Stimulated activated naive CD8-positive, alpha-beta T cell treated with anti-CD3 and anti-CD28 coated beads, Interleukin-15, Interleukin-2, amounts not matched to agents 100 ng/mL and 50 ng/mL, for 24 hours (primary cell): ENCODE data around the gene SLC39A13.
A peak's percentile ranks its signal among the peaks of the same experiment; 100 is the strongest.

Source experiments
- H3K27ac Mint-ChIP-seq: one replicate; pipeline ENCODE4 v1.8.0; 2021; ENCODE audit warnings: mild to moderate bottlenecking, mixed read lengths
- H3K27me3 Mint-ChIP-seq: one replicate; pipeline ENCODE4 v1.8.0; 2021; ENCODE audit warnings: mixed read lengths
- H3K36me3 Mint-ChIP-seq: one replicate; pipeline ENCODE4 v1.8.0; 2021; ENCODE audit warnings: low read depth, mixed read lengths
- H3K4me1 Mint-ChIP-seq: one replicate; pipeline ENCODE4 v1.8.0; 2021; ENCODE audit warnings: low read depth, mixed read lengths
- H3K4me3 Mint-ChIP-seq: one replicate; pipeline ENCODE4 v1.8.0; 2021; ENCODE audit warnings: mild to moderate bottlenecking, mixed read lengths
- H3K9me3 Mint-ChIP-seq: one replicate; pipeline ENCODE4 v1.8.0; 2021; ENCODE audit warnings: mixed read lengths

The SLC39A13 gene

DNA sequence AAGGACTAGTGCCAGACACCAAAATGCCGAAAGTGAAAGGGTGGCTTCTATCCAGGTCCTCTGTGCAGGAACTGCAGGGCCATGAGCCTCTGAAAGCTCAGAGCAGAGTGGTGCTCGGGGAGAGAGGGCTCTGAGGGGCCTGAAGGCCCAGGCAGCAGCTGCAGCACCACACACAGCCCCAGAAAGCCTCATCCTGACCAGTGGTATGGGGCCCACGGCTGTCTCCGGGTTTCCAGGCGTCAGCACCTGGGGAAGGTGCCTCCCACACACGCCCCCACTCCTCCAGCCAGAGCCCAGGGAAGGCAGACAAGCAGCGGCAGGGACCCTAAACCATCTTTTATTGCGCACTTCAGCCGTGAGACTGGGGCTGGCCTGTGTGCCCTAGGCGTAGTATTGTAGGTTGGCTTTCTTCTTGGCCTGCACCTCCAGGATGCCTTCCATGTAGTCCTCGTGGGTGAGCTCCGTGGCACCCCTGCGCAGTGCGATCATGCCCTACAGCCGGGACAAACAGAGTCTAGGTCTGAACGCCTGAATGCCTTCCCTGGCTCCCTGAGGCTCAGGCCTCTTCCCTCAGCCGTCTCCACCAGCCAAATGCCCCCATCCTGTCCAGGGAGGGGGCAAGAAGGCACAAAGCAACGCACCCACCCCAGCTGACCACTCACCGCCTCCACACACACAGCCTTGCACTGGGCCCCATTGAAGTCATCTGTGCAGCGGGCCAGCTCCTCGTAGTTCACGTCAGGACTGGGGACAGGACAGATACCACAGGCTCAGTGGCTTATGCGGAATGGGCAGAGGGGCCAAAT lies 10.3 kb downstream of the SLC39A13 start:
- H3K36me3 Mint-ChIP-seq: peaks cover 44% of the 10 kb centered on the region
- H3K27me3 Mint-ChIP-seq: no peaks in the 10 kb centered on the region
- no peak overlapping the region for H3K4me3 Mint-ChIP-seq
- peaks cover 1% of the 10 kb centered on the region for H3K4me1 Mint-ChIP-seq
- H3K9me3 Mint-ChIP-seq: no peaks in the 10 kb centered on the region
- H3K27ac Mint-ChIP-seq: no peak overlapping the region

DNA sequence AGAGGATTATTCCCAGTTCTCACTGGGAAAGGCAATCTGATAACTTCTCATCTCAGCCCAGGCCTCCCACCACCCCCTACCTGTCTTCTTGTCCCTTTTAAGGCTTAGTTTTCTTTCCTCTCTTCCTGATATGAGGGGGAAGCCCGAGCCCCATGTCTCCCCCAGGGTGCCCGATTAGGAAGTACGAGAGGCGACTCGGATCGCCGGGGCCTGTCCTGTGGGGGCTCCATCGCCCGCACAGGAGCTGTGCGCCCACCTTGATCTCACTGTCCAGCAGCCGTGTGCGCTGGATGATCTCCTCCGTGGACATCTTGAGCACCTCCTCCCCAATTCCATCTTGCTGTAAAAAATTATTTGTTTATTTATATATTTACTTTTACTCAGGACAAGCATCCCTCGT lies 17.2 kb downstream of the SLC39A13 start:
- H3K36me3 Mint-ChIP-seq: peaks cover 37% of the 10 kb centered on the region
- no peaks in the 10 kb centered on the region for H3K27me3 Mint-ChIP-seq
- no peaks in the 10 kb centered on the region for H3K9me3 Mint-ChIP-seq
- H3K4me3 Mint-ChIP-seq: peak overlapping the region; percentile 94
- peaks cover 35% of the 10 kb centered on the region for H3K4me1 Mint-ChIP-seq
- H3K27ac Mint-ChIP-seq: peak overlapping the region; percentile 100

DNA sequence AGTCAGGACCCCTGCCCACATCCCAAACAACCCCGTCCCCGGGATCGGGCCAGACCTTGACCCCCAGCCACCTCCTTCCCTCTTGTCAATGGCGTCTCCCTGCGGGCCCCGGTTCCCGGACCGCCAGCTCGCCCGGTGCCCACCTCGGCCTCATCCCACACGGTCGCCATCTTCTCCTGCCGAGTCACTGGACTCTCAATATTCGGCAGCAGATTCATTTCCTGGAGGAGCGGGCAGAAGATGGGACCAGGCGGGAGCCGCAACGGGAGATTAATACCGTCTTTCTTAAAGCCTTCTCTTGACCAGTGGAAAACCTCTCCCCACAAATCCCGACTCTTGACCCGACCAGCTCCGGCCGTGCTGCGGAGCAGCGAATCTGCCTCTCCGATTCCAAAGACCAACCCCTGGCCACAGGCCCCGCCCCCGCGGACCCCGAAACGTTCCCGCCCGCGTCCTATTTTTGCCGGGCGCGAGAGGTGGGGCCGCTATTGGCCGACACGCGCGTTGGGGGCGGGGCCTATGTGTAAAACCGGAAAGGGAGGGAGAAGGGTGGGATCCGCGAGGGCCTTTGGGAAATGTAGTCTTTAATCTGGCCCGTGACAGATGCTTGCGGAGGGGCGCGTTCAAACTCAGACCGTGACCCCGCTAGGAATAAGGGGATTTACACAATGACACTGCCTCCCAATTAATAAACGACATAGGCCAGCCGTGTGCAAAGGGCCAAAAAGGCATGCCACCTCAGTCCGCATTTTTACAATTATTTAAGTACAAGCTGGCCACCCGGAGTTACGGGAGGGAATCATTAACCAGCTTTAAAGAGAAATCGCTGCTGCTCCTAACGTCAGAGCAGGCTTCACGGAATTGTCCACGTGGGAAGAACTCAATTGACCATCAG lies 17.9 kb downstream of the SLC39A13 start, which contains the start of gene PSMC3:
Gene PSMC3 (minus strand): TSS at position 378 of the 895 bp plus-strand sequence. CDS start 160 bp downstream, at position 218.
- H3K27ac Mint-ChIP-seq: peak within 1 kb of the TSS; percentile 100
- peaks cover 30% of the 10 kb centered on the region for H3K36me3 Mint-ChIP-seq
- H3K27me3 Mint-ChIP-seq: no peaks in the 10 kb centered on the region
- no peaks in the 10 kb centered on the region for H3K9me3 Mint-ChIP-seq
- H3K4me3 Mint-ChIP-seq: peak within 1 kb of the TSS; percentile 94
- H3K4me1 Mint-ChIP-seq: peaks cover 35% of the 10 kb centered on the region

DNA sequence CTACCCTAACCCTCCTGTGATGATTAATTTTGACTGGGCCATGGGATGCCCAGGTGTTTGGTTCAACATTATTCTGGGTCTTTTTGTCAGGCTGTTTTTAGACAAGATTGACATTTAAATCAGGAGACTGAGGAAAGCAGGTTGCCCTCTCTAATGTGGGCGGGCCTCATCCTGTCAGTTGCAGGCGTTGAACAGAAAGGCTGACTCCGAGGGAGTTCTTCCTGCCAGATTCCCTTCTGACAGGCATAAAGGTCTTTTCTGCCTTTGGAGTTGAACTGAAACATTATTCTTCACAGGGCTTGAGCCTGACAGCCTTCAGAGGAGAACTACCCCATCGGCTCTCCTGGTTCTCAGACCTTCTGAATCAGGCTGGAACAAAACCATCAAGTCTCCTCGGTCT lies 22.1 kb downstream of the SLC39A13 start:
- Mint-ChIP-seq H3K36me3 (peaks cover 9% of the 10 kb centered on the region), H3K27me3 (no peaks in the 10 kb centered on the region)

DNA sequence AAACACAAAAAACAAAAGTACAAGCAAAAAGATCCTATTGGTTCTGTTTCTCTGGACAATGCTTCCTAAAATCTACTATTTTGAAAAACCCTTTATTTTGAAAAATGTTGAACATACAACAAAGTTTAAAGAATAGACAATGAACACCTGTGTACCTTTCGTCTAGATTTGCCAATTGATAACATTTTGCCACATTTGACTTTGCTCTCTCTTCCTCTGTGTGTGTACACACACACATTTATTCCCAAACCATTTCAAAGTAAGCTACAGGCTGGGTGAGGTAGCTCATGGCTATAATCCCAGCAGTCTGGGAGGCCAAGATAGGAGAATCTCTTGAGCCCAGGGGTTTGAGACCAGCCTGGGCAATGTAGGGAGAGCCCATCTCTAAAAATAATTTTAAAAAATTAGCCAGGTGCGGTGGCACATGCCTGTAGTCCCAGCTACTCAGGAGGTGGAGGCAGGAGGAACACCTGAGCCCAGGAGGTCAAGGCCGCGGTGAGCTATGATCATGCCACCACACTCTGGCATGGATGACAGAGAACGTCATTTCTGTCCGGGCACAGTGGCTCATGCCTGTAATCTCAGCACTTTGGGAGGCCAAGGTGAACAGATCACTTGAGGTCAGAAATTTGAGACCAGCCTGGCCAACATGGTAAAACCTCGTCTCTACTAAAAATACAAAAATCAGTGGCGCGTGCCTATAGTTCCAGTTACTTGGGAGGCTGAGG lies 23.1 kb downstream of the SLC39A13 start:
- no peak overlapping the region for H3K27ac Mint-ChIP-seq
- H3K4me1 Mint-ChIP-seq: peaks cover 7% of the 10 kb centered on the region
- H3K27me3 Mint-ChIP-seq: no peaks in the 10 kb centered on the region
- no peaks in the 10 kb centered on the region for H3K36me3 Mint-ChIP-seq
- no peaks in the 10 kb centered on the region for H3K9me3 Mint-ChIP-seq
- H3K4me3 Mint-ChIP-seq: no peak overlapping the region

More for the DNA sequence above, 22.1 kb downstream of the SLC39A13 start:
- no peak overlapping the region for H3K27ac Mint-ChIP-seq
- no peak overlapping the region for H3K4me3 Mint-ChIP-seq
- no peaks in the 10 kb centered on the region for H3K9me3 Mint-ChIP-seq
- H3K4me1 Mint-ChIP-seq: peaks cover 16% of the 10 kb centered on the region

DNA sequence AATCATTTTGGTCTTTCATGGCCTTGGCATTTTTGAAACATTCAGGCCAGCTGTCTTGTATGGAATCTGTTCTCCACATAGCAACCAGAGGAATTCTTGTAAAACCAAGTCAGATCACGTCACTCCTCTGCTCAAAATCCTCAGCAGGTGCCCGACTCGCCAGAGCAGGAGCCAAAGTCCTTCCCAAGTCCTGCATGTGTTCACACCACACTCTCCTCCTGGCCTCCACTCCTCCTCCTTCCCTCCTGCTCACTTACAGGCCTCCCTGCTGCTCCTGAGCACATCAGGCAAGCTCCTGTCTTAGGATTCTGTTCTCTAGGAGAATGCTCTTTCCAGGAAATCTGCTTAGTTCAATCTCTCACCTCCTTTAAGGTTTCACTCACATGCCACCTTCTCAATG lies 24.8 kb downstream of the SLC39A13 start:
- Mint-ChIP-seq H3K9me3 (no peaks in the 10 kb centered on the region), H3K36me3 (no peaks in the 10 kb centered on the region), H3K4me3 (no peak overlapping the region), H3K27me3 (no peaks in the 10 kb centered on the region), H3K27ac (no peak overlapping the region), H3K4me1 (no peaks in the 10 kb centered on the region)

DNA sequence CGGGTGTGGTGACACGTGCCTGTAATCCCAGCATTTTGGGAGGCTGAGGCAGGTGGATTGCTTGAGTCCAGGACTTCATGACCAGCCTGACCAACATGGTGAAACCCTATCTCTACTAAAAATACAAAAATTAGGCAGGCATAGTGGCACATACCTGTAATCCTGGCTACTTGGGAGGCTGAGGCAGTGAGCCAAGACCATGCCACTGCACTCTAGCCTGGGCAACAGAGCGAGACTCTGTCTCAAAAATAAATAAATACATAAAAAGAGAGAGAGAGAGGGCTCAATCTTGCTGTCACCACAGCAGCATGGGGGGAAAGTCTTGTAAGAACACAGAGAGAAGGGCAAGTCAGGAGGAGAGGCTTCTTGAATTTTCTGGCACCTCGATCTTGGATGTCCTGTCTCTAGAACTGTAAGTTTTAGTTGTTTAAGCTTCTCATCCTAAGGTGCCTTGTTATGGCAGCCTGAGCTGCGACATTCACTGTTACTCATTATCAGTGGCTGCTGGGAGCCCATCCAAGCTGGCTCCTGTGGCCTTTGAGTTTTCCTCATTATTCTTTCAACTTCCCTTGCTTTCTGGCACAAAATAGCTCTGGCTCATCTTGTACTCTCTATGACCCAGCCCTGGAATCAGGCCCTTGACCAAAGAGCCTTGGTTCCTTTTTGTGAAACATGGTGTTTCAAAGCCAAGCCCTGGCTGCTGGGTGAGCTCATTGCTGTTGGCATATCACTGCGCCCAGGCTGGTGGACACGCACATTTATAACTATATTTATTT lies 25.8 kb downstream of the SLC39A13 start:
- H3K27me3 Mint-ChIP-seq: no peaks in the 10 kb centered on the region
- H3K27ac Mint-ChIP-seq: no peak overlapping the region
- H3K9me3 Mint-ChIP-seq: no peaks in the 10 kb centered on the region
- H3K36me3 Mint-ChIP-seq: no peaks in the 10 kb centered on the region
- no peak overlapping the region for H3K4me3 Mint-ChIP-seq
- H3K4me1 Mint-ChIP-seq: no peaks in the 10 kb centered on the region

DNA sequence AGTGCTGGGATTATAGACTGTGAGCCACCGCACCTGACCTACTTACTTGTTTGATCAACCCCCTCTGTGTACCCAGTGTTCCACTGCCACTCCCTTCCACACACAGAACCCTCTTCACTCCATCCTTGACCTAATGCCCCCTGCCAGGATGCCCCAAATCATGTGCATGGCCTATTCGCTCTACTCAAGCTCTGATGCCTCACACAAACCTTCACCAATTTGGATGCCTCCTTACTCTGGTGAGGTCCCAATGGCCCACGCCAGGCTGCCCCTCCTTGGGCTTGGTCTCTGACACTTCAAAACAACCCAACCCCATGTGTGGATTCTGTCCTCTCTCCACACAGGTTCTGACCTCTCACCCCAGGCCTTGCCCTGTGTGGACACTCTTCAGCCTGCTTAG lies 27.3 kb downstream of the SLC39A13 start:
- H3K4me1 Mint-ChIP-seq: no peaks in the 10 kb centered on the region
- no peaks in the 10 kb centered on the region for H3K9me3 Mint-ChIP-seq
- no peaks in the 10 kb centered on the region for H3K36me3 Mint-ChIP-seq
- no peaks in the 10 kb centered on the region for H3K27me3 Mint-ChIP-seq
- H3K27ac Mint-ChIP-seq: no peak overlapping the region
- no peak overlapping the region for H3K4me3 Mint-ChIP-seq

DNA sequence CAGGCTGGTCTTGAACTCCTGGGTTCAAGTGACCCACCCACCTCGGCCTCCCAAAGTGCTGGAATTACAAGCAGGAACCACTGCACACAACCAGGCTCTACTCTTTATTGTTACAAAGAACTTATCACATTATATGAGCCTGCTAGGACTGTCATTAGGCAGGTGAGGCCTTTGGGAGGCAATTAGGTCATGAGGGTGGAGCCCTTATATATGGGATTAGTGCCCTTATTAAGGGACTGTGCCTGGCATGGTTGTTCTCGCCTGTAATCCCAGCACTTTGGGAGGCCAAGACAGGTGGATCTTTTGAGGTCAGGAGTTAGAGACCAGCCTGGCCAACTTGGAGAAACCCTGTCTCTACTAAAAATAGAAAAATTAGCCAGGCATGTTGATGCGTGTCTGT lies 28.3 kb downstream of the SLC39A13 start:
- Mint-ChIP-seq H3K36me3 (no peaks in the 10 kb centered on the region), H3K9me3 (no peaks in the 10 kb centered on the region), H3K4me1 (no peaks in the 10 kb centered on the region), H3K4me3 (no peak overlapping the region), H3K27ac (no peak overlapping the region), H3K27me3 (no peaks in the 10 kb centered on the region)

DNA sequence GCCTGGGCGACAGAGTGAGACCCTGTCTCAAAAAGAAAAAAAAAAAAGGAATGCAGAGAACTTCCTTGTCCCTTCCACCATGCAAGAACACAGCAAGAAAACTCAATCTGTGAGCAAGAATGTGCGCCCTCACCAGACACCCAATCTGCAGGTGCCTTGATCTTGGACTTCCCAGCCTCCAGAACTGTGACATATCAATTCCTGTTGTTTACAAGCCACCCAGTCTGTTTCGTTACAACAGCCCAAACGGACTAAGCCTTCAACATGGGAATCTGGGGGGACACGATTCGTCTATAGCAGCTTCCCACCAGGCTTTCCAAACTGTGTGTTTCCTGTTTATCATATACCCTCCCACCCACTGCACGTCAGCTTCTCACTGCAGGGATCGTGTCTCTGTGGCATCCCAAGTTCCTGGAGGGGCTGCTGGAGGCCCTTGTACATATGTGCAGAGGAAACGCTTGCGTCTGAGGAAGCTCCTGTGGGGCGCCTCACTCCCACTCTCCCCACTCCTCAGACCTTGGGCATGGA lies 28.9 kb downstream of the SLC39A13 start:
- Mint-ChIP-seq H3K27ac (no peak overlapping the region), H3K4me1 (no peaks in the 10 kb centered on the region), H3K27me3 (no peaks in the 10 kb centered on the region), H3K4me3 (no peak overlapping the region), H3K36me3 (no peaks in the 10 kb centered on the region), H3K9me3 (no peaks in the 10 kb centered on the region)

DNA sequence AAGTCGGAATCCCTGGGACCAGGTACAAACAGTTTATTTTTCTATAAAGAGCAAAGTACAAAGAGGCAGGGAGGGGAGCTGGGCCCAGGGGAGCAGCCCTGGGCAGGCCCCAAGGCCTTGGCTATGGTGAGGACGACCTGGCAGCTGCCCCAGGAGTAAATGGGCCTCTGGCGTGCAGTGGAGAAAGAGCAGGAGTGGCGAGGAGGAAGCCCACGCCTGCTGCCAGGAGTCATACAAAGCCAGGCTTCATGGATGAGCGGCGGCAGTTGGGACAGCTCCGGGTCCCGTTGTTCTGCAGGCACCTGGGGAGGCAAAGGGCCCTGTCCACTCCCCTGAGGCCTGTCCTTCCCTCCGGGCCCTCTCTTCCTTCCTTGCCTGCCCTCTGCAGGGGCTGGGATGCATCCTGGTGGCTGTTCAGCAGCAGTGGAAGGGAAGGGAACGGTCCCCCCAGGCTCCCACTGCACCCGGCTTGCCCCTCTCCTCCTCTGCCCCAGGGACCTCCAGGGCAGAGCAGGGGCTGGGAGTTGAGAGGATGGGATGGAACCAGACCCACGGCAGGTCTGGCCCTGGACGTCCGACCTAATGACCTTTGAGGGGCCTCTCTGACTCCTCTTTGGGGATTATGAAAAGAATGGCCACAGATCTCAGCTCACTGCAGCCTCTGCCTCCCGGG lies 29.5 kb downstream of the SLC39A13 start:
- H3K36me3 Mint-ChIP-seq: no peaks in the 10 kb centered on the region
- no peaks in the 10 kb centered on the region for H3K4me1 Mint-ChIP-seq
- H3K4me3 Mint-ChIP-seq: no peak overlapping the region
- no peaks in the 10 kb centered on the region for H3K9me3 Mint-ChIP-seq
- H3K27me3 Mint-ChIP-seq: no peaks in the 10 kb centered on the region
- no peak overlapping the region for H3K27ac Mint-ChIP-seq

DNA sequence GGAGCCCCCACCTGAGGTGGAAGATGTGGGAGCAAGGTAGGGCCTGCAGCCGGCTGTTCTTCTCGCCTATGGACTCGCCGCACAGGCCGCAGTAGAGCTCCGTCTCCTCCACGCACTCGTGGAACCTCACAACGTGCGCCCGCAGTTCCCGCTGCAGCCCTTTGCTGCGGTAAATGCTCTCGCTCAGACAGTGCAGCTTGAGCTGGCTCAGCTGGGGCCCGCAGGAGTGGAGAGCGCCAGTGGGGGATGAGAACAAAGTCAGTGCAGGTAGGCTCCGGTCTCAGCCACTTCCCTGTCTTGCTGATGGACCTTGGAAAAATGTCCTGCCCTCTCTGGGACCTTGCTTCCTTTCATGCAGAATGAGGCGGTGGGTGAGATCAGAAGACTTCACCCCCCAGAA lies 30.3 kb downstream of the SLC39A13 start:
- H3K9me3 Mint-ChIP-seq: no peaks in the 10 kb centered on the region
- H3K27me3 Mint-ChIP-seq: no peaks in the 10 kb centered on the region
- no peaks in the 10 kb centered on the region for H3K4me1 Mint-ChIP-seq
- no peak overlapping the region for H3K4me3 Mint-ChIP-seq
- no peaks in the 10 kb centered on the region for H3K36me3 Mint-ChIP-seq
- H3K27ac Mint-ChIP-seq: no peak overlapping the region

DNA sequence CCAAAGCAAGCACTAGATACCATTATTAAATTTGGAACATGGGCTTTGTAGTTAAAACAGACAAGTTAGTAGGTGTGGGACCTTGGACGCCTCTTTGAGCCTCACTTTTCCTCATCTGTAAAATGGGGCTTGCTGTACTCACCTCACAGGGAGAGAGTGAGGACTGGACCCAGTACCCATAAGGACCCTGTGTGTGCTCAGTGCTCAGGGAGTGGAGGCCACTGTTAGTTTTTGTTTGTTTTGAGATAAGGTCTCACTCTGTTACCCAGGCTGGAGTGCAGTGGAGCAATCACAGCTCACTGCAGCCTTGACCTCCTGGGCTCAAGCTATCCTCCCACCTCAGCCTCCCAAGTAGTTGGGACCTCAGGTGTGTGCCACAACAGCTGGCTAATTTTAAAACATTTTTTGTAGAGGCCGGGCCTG lies 31.7 kb downstream of the SLC39A13 start:
- no peaks in the 10 kb centered on the region for H3K36me3 Mint-ChIP-seq
- H3K27ac Mint-ChIP-seq: no peak overlapping the region
- H3K27me3 Mint-ChIP-seq: no peaks in the 10 kb centered on the region

More for the DNA sequence above, 31.7 kb downstream of the SLC39A13 start:
- H3K4me1 Mint-ChIP-seq: no peaks in the 10 kb centered on the region
- H3K4me3 Mint-ChIP-seq: no peak overlapping the region
- no peaks in the 10 kb centered on the region for H3K9me3 Mint-ChIP-seq
